ENCODE measurements around the gene AHRR. TPM values are rescaled to one million over a fixed set of nuclear protein-coding genes. Genes with fewer than 3 reads are reported as not detected.
"Not testable (repeated sequence)": the region's sequence is repeated elsewhere in the genome, so short reads cannot be mapped to it uniquely, and the experiment has no call there.

AHRR gene
- total RNA-seq, 1 donor from 2014 or later = 1.4 TPM

- no peak overlapping the region for H3K27ac ChIP-seq (replicated peaks)
- no peaks in the 10 kb centered on the region for H3K27me3 ChIP-seq (ENCODE audit: low read depth)
- peaks cover 7% of the 10 kb centered on the region for H3K36me3 ChIP-seq
- peaks cover 54% of the 10 kb centered on the region for H3K9me3 ChIP-seq (replicated peaks)
- no peak overlapping the region for H3K4me3 ChIP-seq
- TF ChIP-seq CTCF (IDR thresholded peaks at IDR 0.05; ENCODE audit: borderline replicate concordance) = no peak
- intact Hi-C loops (cut with micrococcal nuclease) = no loop called here
- no peaks in the 10 kb centered on the region for H3K4me1 ChIP-seq
- no peak for DNase-seq
These were observed 61.6 kb downstream of the AHRR start for GRCh38 chr5:383066-383465.

GRCh38 chr5:383621-384020 is 62.1 kb downstream of the AHRR start:
- no peak for TF ChIP-seq CTCF (IDR thresholded peaks at IDR 0.05; ENCODE audit: borderline replicate concordance)
- peaks cover 54% of the 10 kb centered on the region for H3K9me3 ChIP-seq (replicated peaks)

GRCh38 chr5:384576-384975 is 63.1 kb downstream of the AHRR start:
- H3K4me3 ChIP-seq; H3K4me1 ChIP-seq; intact Hi-C loops (cut with micrococcal nuclease); DNase-seq; H3K27ac ChIP-seq (replicated peaks); H3K36me3 ChIP-seq; H3K27me3 ChIP-seq (ENCODE audit: low read depth): not testable (repeated sequence)
- H3K9me3 ChIP-seq (replicated peaks) = peaks cover 54% of the 10 kb centered on the region

More at GRCh38 chr5:383621-384020, 62.1 kb downstream of the AHRR start:
- intact Hi-C loops (cut with micrococcal nuclease) = no loop called here
- Histone ChIP-seq H3K4me3 (no peak overlapping the region), H3K27me3 (ENCODE audit: low read depth) (no peaks in the 10 kb centered on the region), H3K4me1 (no peaks in the 10 kb centered on the region), H3K27ac (replicated peaks) (no peak overlapping the region), H3K36me3 (peaks cover 7% of the 10 kb centered on the region)
- no peak for DNase-seq

GRCh38 chr5:385321-385720 is 63.8 kb downstream of the AHRR start:
- Histone ChIP-seq H3K36me3 (peaks cover 7% of the 10 kb centered on the region), H3K4me1 (no peaks in the 10 kb centered on the region), H3K4me3 (no peak overlapping the region), H3K27ac (replicated peaks) (no peak overlapping the region), H3K27me3 (ENCODE audit: low read depth) (no peaks in the 10 kb centered on the region), H3K9me3 (replicated peaks) (peaks cover 47% of the 10 kb centered on the region)
- no peak for TF ChIP-seq CTCF (IDR thresholded peaks at IDR 0.05; ENCODE audit: borderline replicate concordance)
- intact Hi-C loops (cut with micrococcal nuclease) = no loop called here
- DNase-seq = no peak

GRCh38 chr5:386432-387341 is 65.2 kb downstream of the AHRR start:
- no peak for TF ChIP-seq CTCF (IDR thresholded peaks at IDR 0.05; ENCODE audit: borderline replicate concordance)

More at GRCh38 chr5:386432-387341, 65.2 kb downstream of the AHRR start:
- Histone ChIP-seq H3K27ac (replicated peaks) (no peak overlapping the region), H3K4me3 (no peak overlapping the region), H3K4me1 (no peaks in the 10 kb centered on the region), H3K27me3 (ENCODE audit: low read depth) (no peaks in the 10 kb centered on the region), H3K36me3 (peaks cover 7% of the 10 kb centered on the region), H3K9me3 (replicated peaks) (peaks cover 34% of the 10 kb centered on the region)
- no peak for DNase-seq
- intact Hi-C loops (cut with micrococcal nuclease) = no loop called here
